Adrenal gland (tissue), 12 donors: ENCODE measurements around the gene JAML. TPM values are rescaled to one million over a fixed set of nuclear protein-coding genes. Genes with fewer than 3 reads are reported as not detected.

Source experiments
- DNase-seq, 7 donors: peaks; one replicate each; pipeline ENCODE4 v3.0.0-alpha.2; 2019 to 2020
- H3K27ac ChIP-seq, 5 donors: fragments of 200-600 bp; sonication (generic) in 4 of 5; 1 replicate in 3 of 5; 2 replicates in 2 of 5; pipeline versions ENCODE4 v1.5.1 to v1.8.0; 2016 to 2020; ENCODE audit warnings: mild to moderate bottlenecking in 1 of 5
- H3K27me3 ChIP-seq: fragments of 200-600 bp; 2 replicates; pipeline ENCODE4 v1.8.0; 2021
- H3K36me3 ChIP-seq, 2 donors: fragments of 200-600 bp; replicated peaks in 1 of 2; 1 replicate in 1 of 2; 2 replicates in 1 of 2; pipeline versions ENCODE4 v1.5.1 to v1.8.0; 2018 to 2022
- H3K4me1 ChIP-seq, 2 donors: fragments of 200-600 bp; replicated peaks in 1 of 2; 1 replicate in 1 of 2; 2 replicates in 1 of 2; pipeline versions ENCODE4 v1.5.1 to v1.8.0; 2018 to 2021
- H3K4me3 ChIP-seq, 4 donors: fragments of 200-600 bp; sonication (generic) in 3 of 4; one replicate each; pipeline ENCODE4 v1.5.1; 2016 to 2018
- H3K9me3 ChIP-seq, 3 donors: fragments of 200-600 bp; sonication (generic) in 1 of 3; replicated peaks in 1 of 3; 1 replicate in 2 of 3; 2 replicates in 1 of 3; pipeline versions ENCODE4 v1.5.1 to v1.8.0; 2016 to 2021
- CTCF ChIP-seq, 6 experiments: fragments of 450-650 bp in 4 of 6; fragments of 200-600 bp in 2 of 6; sonication (generic) in 1 of 6; IDR thresholded peaks; 1 replicate in 5 of 6; 2 replicates in 1 of 6; pipeline versions ENCODE4 v1.5.1 to v1.8.0; 2016 to 2021; ENCODE audit warnings: antibody characterized with exemption in 6 of 6, mild to moderate bottlenecking in 2 of 6, moderate library complexity in 1 of 6
- POLR2A ChIP-seq, 2 donors: fragments of 450-650 bp; IDR thresholded peaks; one replicate each; pipeline ENCODE4 v1.6.1; 2017; ENCODE audit warnings: antibody characterized with exemption in 2 of 2, mild to moderate bottlenecking in 2 of 2, moderate library complexity in 1 of 2
- WGBS, 4 donors: extraction: QIAGEN DNeasy Blood & Tissue Kit in 2 of 4; methylation state at CpG; one replicate each; pipeline versions ENCODE4 v1.1.5 to v1.1.7; 2013 to 2017; 5-methylcytosine and 5-hydroxymethylcytosine counted together
- intact Hi-C, 2 donors: fragments of 100-400 bp; cut with DNase I; formaldehyde crosslinking; loops; one replicate each; pipeline versions ENCODE4 v1.14.1 to v1.15.0; 2022 to 2023
- polyA plus RNA-seq, 3 donors: library from polyadenylated mRNA; stranded (reverse); fragments of 200-250 nt in 2 of 3; fragments of 350-450 nt in 1 of 3; fragmentation: Illumina TruSeq in 1 of 3; extraction: RNeasy Lipid Tissue Mini Kit (QIAGEN cat#74804) in 1 of 3; gene quantifications; one replicate each; pipeline ENCODE4 v1.2.3, GENCODE V29; 2013 to 2014
- total RNA-seq, 9 donors: library from RNA; depleted of rRNA in 4 of 9; stranded (reverse); fragments of >200 nt in 4 of 9; fragments of 120-200 nt in 1 of 9; fragmentation: NEBNext Ultra II Directional in 1 of 9; extraction: Animal tissue kit (Norgen Biotek cat#: 25700) in 1 of 9; gene quantifications; one replicate each; pipeline versions ENCODE4 v1.1.0 to v1.2.4, GENCODE V29; 2013 to 2023
- donor health status: healthy with polysubstance abuse.
- donor health status: Bipolar disorder and iron deficiency.
- donor health status: DM: yes; HTN: yes; CAD: no.
- donor health status: DM: no; HTN: no; CAD: no.
- donor health status: DM: no; HTN: no; CAD: no.
- donor health status: DM: yes; HTN: yes; CAD: no.

The JAML gene
- total and polyA plus RNA-seq, 12 donors: 1.8 to 13.9 (median 4.5) TPM

GRCh38 chr11:118234833-118235232 lies 10.0 kb upstream of the JAML start:
- no peaks in the 10 kb centered on the region for H3K4me1 ChIP-seq

GRCh38 chr11:118233850-118234249 lies 9.0 kb upstream of the JAML start:
- Histone ChIP-seq H3K4me3 (no peak overlapping the region), H3K4me1 (no peaks in the 10 kb centered on the region), H3K36me3 (no peaks in the 10 kb centered on the region), H3K27ac (no peak overlapping the region), H3K27me3 (no peaks in the 10 kb centered on the region), H3K9me3 (no peaks in the 10 kb centered on the region)
- DNase-seq: no peak
- TF ChIP-seq CTCF (IDR thresholded peaks at IDR 0.05): no peak
- TF ChIP-seq POLR2A (IDR thresholded peaks at IDR 0.05): no peak
- WGBS, 4 donors: 65 to 85% (median 76%) methylated on average over 1 of the region's 1 CpG
- intact Hi-C loops: no loop called here

More at GRCh38 chr11:118234833-118235232, 10.0 kb upstream of the JAML start:
- 83 to 87% (median 85%) methylated on average over 5 of the region's 5 CpGs for WGBS, 4 donors
- DNase-seq: no peak
- Histone ChIP-seq H3K36me3 (no peaks in the 10 kb centered on the region), H3K4me3 (no peak overlapping the region), H3K9me3 (no peaks in the 10 kb centered on the region), H3K27me3 (no peaks in the 10 kb centered on the region), H3K27ac (no peak overlapping the region)
- no peak for TF ChIP-seq CTCF (IDR thresholded peaks at IDR 0.05)
- no peak for TF ChIP-seq POLR2A (IDR thresholded peaks at IDR 0.05)
- intact Hi-C loops: no loop called here

- H3K4me3 ChIP-seq: no peak overlapping the region
- WGBS, 4 donors: 75 to 91% (median 90%) methylated on average over 5 of the region's 5 CpGs
- H3K9me3 ChIP-seq: no peaks in the 10 kb centered on the region
- H3K27ac ChIP-seq: no peak overlapping the region
- no peaks in the 10 kb centered on the region for H3K4me1 ChIP-seq
- no peaks in the 10 kb centered on the region for H3K36me3 ChIP-seq
- no peak for DNase-seq
- TF ChIP-seq POLR2A (IDR thresholded peaks at IDR 0.05) (no peak), CTCF (IDR thresholded peaks at IDR 0.05) (no peak)
- intact Hi-C loops: no loop called here
- no peaks in the 10 kb centered on the region for H3K27me3 ChIP-seq
These were observed 8.6 kb upstream of the JAML start for GRCh38 chr11:118233377-118233776.

GRCh38 chr11:118232659-118233058 lies 7.8 kb upstream of the JAML start:
- TF ChIP-seq POLR2A (IDR thresholded peaks at IDR 0.05) (no peak), CTCF (IDR thresholded peaks at IDR 0.05) (no peak)
- Histone ChIP-seq H3K27ac (no peak overlapping the region), H3K36me3 (no peaks in the 10 kb centered on the region), H3K27me3 (no peaks in the 10 kb centered on the region), H3K4me3 (no peak overlapping the region), H3K4me1 (no peaks in the 10 kb centered on the region), H3K9me3 (no peaks in the 10 kb centered on the region)
- intact Hi-C loops: no loop called here
- 70 to 73% (median 71%) methylated on average over 1 of the region's 1 CpG for WGBS, 4 donors
- DNase-seq: no peak
